ENCODE measurements around the gene FAM3D.

The FAM3D gene

DNA sequence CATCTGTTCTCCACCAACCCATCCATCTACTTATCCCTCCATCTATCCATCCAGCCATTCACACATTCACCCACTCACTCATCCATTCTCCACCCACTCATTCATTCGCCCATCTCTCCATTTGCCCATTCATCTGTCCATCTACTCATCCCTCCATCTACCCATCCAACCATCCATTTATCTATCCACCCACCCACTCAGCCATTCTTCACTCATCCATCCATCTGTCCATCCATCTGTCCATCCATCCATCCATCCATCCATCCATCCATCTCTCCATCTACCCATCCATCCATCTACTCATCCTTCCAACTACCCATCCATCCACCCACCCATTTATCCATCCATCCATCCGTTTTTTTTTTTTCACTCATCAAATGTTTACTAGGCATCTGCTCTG is 13.9 kb downstream of the FAM3D start:
- DNase-seq, result no peak

DNA sequence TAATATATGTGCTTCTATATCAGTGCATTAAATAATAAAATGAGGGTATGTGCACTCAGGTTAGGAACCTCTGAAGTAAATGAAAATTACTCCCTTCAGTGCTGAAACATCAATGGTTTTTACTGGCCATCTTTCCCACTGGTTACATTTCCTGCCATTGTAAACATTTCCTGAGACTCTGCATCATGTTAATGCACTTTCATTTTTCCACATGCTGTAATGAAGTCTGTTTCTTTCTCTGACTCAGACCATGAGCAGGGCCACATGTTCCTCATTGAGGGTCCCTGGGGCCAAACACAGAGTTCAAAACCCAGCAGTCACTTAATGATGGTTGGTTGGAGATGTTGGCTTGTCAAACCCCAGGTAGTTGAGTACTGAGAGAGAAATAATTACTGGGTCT is 15.3 kb downstream of the FAM3D start:
- DNase-seq, result no peak

DNA sequence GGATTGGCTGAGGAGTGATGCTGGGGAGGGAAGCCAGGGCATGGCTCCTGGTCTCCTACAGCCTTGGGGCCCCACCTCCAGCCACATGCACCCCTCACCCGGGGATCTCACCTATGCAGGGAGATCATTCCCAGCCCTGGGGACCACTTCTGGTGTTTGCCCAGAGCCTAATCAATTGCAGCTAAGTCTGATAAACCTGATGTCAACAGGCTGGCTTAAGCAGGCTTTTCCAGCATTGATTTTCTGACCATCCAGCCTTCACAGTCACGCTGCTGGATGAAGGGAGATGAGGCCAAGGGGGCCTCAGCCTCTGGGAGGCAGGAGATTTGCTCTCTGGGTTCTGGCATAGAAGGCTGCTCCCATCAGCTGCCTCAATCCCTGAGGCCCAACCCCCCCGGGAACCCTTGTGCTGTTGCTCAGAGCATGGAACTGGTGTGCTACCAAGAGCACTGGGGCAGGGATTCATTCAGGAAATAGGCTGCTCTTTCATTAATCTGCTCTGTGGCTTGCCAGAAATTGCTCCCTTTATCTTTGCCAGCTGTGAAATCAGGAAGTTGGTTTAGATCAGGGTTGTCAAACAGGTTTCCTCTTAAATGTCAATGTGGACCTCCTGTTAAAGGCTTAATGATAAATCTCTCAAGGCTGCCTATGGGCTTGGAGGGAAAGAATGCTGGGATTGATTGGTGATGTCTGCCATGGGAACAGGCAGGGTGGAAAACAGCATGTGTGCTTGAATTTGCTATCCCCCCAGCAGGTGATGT is 19.0 kb downstream of the FAM3D start:
- no peak for DNase-seq

DNA sequence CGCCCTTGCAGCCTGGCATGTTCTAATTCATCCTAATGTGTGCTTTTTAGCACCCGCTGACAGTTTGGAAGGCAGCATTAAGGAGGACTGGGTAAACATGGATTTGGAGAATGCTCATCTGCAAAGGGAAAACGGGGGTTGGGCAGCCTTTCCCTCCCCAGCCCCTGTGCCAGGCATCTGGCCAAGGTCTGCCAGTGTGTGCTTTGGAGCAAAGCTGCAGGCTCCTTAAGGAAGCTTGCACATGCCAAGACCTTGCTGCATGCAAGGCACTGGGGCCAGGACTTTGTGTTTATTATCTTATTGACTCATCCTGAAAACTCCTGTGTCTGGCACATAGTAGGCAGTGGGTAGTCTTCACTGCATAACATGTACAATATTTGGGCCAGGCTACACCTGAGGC is 20.1 kb downstream of the FAM3D start:
- no peak for DNase-seq

DNA sequence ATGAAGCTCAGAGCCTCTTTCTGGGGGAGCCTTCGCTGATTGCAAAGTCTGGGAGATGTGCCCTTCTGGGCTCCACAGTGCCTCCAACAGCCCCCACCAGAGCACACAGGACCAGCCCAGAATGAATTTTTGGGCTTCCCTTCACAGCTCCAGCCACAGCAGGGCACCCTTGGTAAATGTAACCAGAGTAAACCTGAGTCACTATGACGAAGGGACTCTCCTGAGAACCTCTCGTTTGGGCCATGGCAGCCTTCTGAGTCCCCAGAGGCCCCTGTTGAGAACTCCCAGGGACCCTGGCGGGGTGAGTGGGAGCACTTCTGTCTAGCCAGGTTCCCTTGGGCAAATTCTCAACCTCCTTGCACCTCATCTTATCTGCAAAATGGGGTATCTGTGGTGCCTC is 20.8 kb downstream of the FAM3D start:
- no peak for DNase-seq

DNA sequence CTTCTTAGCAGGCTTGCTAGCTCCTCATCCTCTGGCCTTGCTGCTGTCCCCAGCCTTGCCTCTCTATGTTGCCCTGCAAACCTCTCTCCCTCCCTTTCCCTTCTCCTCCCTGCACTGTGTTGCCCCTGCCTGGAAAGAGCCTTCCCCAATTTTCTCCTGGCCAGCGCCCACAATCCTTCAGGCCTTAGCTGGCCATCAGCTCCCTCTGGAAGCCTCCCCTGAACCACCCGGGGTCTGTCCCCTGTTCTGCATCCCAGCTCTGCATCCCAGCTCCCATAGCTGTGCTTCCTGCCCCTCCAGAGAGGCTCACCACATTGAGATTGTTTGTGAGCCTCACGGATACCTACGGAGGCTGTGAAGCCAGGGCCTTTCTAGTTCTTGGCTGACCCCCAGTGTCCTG is 23.7 kb downstream of the FAM3D start:
- no peak for DNase-seq

DNA sequence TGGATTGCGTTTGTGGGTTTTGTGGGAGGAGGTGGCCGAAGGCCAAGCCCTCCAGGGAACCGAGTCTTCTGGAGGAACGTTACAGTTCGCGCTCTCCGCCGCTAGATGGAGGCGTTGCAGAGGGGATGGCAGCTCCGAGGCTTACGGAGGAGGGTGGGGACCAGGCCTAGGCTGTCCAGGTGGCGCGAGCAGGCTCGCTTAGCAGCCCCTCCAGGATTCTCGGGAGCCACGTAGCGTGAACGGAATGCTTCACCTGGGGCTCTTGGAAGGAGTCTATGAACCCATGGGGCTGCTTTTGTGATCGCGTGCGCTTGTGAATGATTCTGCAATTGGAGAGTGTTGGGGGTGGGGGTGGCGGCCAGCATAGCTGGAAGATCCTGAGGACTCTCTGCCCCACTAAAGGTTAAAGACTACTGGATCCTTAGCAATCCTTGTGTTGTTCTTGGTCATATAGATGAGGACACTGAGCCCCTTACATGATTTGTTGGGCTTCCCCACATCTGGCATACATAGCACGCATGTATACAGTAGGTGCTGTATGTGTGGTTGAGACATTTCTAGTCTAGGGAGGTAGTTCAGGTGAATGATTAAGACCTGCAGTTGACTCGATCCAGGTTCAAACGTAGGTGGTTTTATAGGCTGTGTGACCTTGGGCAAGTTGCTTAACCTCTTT is 25.7 kb downstream of the FAM3D start:
- DNase-seq, result peak; percentile 62 to 73

DNA sequence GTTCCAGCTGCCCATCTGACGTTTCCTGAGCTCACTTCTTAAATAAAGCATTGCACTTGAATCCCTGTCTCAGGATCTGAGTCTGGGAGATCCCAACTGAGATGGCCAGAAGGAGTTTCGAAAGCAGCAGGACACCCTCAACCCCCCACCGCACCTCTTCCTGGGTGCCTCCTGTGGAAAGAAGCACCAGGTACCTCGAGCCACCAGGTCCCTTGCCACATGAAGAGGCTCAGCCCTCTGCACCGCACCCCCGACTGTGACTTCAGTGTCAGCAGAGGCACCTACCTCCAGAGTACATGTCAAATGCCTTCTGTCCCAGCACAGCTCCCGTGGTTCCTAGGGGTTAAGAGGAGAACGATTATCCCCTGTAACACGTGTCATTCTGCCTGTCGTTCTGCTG is 26.7 kb downstream of the FAM3D start:
- no peak for DNase-seq

DNA sequence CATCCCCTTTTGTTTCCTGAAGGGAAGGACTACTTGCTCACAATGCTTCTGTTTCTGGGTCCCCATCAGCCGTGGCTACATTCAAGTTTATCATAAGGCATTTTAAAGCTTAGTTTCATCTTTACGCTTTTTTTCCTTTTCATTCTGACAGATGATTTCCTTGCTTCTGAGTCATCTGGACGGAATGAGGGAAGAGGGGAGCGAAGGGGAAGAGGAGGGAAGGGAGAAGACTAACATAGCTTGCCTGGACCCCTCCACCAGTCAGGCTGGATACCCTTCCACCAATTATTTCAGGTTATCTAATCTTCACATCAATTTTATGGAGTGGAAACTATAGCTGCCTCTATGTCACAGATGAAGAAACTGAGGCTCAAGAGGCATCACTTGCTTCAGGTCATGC is 27.6 kb downstream of the FAM3D start:
- no peak for DNase-seq

DNA sequence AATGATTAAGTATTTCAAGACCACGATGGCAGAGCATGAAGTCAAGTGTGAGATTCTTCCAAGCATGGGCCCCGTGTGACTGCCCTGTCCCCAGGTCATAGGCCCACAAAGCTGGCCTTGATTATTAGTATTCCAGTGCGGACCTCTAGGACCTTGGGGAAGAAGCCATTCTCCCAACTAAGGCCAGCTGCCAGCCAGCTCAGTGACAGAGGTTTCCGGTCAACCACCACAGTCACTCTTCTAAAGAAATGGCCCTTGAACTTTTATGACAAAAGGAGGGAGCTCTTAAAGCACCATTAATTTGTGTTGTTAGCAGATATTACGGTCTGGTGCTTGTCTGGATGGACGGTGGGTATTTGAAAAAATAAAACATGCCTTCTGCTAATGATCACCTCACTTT is 28.0 kb downstream of the FAM3D start:
- DNase-seq, result no peak

DNA sequence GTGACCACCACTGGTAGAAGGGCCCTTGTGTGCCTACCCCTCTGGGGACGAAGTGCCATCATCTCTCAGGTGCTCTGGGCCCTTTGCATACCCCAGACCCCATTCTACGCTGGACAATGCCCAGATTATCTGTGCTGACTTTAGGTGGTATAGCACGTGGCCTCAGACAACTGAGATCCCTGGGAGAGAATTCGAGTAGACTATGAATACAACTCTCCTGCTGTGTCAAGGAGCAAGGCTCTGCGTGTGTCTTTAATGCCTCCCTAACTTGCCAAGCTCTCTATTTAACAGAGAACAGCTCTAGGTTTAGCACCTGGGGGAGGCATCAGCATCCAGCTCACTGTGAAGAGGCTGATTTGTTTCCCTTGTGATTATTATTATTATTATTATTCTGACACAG is 29.1 kb downstream of the FAM3D start:
- DNase-seq, result no peak

DNA sequence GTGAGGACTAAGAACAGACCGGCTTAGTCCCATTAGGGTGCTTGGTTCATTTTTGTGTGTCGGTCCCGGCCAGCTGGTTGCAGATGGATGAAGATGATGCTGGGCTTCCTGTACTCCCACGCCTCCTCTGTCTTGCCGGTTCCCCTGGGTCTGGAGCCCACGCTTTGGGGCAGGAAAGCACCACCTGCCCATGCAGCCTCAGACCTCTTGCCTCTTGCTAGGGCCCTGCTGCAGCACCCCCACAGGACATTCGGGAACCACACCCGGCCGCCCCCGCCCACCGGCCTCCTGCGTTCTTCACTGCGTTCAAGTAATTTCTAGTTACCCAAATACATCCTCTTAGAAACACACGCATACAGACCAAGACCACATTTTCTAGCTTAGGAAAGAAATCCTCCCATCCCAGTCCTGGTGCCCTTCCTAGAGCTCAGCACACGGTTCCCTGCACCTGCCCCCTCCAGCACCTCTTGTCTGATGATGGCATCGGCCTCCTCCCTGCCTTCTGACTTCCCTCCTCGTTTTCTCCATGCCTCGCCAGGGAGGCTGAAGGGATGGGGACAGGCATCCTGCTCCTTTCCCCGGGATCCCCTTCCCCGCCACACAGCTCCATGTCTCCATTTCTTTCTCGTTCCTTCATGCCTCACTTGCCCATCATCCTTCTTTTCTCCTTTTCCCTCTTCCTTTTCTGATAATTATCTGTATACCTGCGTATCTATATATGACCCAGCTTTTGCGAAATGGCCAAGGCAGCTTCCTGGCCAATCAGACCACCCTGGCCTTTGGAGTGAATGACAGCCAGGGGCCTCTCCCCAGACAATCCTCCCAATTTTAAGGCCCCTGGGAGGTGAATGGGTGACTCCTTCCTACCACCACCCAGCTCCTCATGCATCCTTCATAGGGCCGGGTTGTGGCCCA is 30.9 kb downstream of the FAM3D start:
- DNase-seq, result no peak

DNA sequence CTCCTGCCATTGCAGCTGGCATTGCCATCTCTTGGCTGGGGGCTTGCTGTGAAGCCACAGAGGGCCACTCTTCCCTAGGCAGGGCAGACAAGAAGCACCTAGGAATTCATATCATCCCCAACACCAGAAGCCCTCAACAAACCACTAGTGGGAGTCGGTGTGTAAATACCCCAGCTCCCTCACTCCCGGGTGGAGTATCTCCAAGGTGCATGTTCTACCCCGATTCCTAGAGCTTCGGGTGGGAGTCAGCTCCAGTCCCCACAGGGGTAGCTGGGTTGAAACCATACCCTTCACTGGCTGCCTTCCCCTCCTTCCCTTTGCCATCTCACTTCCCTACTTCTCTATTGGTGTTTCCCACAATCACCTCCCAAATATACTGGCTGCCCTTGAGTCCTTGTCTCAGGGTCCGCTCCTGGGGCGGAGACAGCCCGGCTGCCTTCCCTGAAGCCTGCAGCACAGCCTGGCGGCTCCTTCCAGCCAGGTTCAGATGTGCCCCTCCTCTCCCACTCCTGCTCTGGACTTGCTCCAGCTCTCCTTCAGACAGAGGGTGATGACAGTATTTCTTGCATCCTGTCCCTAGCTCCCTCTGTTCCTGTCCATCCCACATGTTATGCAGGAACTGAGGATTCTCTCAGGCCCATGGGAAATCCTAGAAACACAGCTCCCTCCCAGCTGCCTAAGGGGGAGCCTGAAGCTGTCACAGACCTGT is 33.3 kb downstream of the FAM3D start:
- no peak for DNase-seq

DNA sequence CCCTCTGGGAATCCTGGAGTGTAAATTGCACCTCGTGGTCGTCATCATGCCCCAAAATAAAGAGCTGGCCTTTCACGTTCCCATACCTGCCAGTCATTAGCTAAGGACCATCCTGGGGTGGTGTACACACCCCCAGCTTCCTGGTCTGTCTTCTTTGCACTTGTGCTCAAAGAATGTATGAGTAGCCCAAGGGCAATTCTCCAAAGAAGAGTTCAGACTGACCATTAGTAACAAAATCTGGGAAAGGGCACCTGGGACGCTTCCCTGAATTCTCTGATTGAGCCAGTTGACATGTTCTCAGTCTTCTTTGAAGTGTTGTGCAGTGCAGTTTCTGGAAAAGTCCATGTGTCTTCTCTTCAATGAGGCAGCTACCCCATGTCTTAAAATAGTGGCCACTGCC is 34.8 kb downstream of the FAM3D start:
- DNase-seq, result no peak

DNA sequence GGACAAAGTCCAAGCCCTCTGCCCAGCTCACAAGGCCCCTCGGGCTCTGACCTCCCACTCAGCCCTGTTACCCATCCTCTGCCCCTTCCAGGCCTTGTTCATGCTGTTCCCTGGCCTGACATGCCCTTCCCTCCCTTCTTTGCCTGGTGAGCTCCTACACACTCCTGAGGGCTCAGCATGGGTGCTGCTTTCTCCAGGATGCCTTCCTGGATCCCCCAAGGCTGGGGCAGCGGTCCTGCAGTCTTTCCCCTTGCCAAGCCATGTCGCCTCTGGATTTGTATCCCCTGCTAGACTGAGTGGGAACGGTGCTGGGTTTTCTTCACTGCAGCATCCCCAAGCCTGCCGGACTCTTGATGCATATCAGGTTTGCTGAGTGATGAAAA is 35.9 kb downstream of the FAM3D start:
- no peak for DNase-seq

DNA sequence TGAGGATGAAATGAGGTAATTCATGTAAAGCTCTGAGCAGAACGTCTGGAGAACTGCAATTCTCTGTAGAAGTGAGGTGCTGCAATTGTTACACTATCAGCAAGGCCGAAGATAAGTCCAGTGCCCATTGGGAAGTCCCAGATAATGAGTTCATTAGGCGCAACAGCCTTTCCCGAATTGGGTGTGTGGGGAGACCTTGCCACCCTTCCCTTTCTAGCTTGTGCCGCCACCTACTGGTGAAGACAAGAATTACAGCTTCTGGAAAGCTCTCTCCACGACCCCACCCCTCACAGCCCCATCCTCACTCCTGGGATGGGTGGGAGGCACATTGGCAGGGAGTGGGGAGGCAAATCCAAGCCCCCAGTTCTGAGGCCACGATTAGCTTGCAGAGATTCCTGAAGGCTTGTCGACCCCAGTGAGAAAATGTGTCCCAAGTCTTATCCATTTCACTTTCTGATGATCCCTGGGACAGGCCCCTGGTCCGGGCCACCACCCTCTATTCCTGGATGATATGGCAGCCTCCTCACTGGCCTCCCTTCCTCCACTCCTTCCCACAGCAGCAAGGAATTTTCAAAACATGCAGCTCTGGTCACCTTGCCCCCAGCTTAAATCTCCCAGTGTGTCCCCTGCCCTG is 36.4 kb downstream of the FAM3D start:
- DNase-seq, result peak; percentile 9 to 32

DNA sequence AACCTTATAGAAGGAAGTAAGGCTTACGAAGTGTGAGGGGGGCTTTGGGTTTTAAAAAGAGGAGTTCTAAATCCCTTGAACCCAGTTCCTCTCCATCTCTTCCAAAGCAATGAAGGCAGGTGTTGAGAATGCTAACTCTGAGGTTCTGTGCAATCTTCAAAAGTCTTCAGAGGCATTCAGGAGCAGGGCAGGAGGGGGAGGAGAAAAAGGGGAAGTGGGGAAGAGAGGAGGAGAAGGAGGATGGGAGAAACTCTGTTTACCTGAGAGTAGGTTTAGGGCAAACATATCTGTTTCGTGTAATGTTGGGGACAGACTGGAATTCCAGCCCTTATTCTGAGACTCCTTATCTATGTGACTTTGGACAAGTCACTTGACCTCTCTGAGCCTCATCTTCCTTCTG is 36.9 kb downstream of the FAM3D start:
- no peak for DNase-seq

DNA sequence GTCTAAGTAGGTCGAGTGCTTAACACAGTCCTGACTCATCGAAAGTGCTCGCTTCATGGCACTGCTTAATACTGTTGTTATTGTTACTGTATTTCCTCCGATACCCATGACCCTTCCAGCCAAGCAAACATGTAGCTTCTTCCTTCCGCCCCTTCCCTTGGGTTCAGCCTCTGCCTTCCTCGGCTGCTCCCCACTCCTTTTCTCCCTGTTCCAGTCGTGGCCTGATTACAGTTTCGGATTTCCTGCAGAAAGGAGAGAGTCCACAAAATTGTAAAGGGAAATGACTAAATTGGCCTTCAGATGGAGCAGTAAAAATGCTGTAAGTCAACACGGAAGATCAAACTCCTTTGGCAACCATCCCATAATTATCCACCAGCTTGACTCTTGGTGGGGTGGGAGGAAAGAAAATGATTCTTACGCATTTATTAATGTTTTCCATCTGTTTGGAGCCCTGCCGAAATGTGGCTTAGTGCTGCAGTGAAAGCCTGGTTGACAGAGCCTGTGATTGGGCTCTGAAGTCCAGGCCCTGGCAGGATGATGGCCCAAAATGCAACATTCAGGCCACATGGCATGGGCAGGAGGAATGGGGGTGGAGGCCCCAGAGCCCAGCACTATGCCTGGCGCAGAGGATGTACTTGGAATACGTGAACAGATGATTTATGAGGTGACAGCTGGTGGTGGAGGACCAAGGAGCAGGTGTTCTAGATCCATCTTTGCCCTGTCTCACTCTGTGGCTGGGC is 37.6 kb downstream of the FAM3D start:
- DNase-seq, result no peak

DNA sequence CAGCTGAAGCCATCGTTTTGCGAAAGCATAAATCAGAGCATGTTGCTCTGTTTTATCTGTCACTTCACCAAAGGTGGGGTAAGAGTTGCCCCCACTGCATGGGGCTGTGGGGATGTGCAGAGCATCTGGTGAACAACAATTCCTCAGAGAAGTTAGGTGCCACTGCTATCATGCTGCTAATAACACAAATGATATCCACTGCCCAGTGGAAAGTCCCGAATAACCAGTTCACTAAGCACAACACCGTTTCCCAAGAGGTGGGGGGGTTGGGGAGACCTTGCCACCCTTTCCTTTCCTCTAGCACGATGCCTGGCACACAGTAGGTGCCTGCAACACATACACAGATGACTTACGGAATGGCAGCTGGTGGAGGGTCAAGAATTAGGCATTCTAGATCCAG is 38.6 kb downstream of the FAM3D start:
- no peak for DNase-seq

DNA sequence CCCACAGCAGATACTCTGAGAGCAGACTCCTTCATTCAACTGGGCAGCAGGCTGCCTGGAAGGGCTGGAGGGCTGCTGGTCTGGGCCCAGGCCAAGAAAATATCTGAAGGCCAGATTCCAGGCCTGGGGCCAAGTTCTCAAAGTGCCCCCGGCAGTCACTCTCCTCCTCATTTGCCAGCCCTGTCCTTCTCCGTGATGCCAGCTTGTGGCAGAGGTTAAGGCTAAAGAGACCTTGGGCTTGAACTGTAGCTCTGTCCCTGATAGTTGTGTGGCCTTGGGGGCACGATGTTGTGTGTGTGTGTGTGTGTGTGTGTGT is 39.0 kb downstream of the FAM3D start:
- no peak for DNase-seq

DNA sequence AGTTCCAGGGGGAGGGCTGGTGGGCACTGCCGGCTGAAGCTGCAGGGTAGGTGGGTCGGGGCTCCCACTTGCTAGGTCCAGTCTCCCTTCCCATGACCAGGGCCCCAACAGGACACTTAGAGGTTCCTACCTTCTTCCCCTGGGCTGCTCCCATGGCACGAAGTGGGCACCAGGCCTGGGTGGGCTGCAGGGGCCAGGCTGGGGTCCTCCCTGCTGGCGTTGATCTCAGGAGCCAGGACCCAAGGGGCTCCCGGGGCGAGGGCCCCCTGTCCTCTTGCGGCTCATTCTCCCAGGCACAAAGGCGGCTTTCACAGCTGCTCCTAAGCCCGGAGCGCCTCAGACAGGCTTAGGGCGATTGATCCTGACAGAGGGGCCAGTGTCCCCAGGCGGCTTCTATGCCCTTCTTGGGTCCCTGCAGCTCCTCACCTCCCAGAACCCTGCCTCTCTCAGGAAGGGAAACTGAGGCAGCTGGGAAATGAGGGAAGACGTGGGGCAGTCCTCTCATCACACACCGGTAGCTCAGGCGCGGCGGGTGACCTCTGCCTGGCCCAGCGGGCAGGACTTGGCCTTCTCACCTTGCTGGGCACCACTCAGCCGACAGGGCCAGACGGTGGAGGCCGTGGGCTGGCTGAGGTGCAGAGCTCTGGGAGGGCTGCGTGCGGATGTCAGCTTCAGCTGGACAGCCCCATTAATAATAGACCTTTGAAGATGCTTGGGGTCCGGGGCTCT is 39.6 kb downstream of the FAM3D start:
- no peak for DNase-seq

Data from SHP77 (cell line).